ENCODE measurements around the gene GOLM1. TPM values are rescaled to one million over a fixed set of nuclear protein-coding genes. Genes with fewer than 3 reads are reported as not detected.

Gene GOLM1
- total and polyA plus RNA-seq, 2 of the 4 experiments (the other 2 are of a cell fraction): 54.8 to 59.2 TPM

GRCh38 chr9:86064220-86064619, 35.1 kb downstream of the GOLM1 start:
- Histone ChIP-seq H3K4ac (ENCODE audit: low read depth, low read length) (no peak overlapping the region), H3K9me3 (ENCODE audit: control insufficient read depth, insufficient read depth, low read length) (no peaks in the 10 kb centered on the region), H2AFZ (replicated peaks; ENCODE audit: low read length, poor library complexity) (no peak overlapping the region), H2AK5ac (ENCODE audit: low read depth, low read length) (no peak overlapping the region), H3K23ac (ENCODE audit: low read depth, low read length) (no peak overlapping the region), H2AK9ac (replicated peaks; ENCODE audit: low read depth, low read length, poor library complexity) (no peak overlapping the region), H3K18ac (ENCODE audit: low read depth, low read length) (no peak overlapping the region), H3K79me1 (ENCODE audit: low read depth in 1 of 2, low read length in 2 of 2) (no peaks in the 10 kb centered on the region; a peak in 2 of 4 replicates), H3K14ac (replicated peaks; ENCODE audit: low read depth, low read length) (no peak overlapping the region), H4K8ac (ENCODE audit: low read depth in 2 of 2, low read length in 2 of 2) (no peak overlapping the region), H4K5ac (ENCODE audit: low read depth, low read length) (no peak overlapping the region), H3K9me1 (ENCODE audit: insufficient read depth, low read length) (peaks cover 6% of the 10 kb centered on the region; the same call in 1 of the 2 replicates), H2BK120ac (ENCODE audit: low read depth, low read length) (no peak overlapping the region), H3K4me3 (ENCODE audit: insufficient read depth, low read depth, low read length) (no peak overlapping the region), H2BK20ac (ENCODE audit: low read depth, low read length) (no peak overlapping the region), H3K27me3 (ENCODE audit: control insufficient read depth, insufficient read depth, low read length) (no peaks in the 10 kb centered on the region), H3K36me3 (ENCODE audit: control insufficient read depth, insufficient read depth, low read length) (peaks cover 3% of the 10 kb centered on the region; the same call in 1 of the 2 replicates), H3K4me1 (ENCODE audit: control insufficient read depth, insufficient read depth, low read length) (no peaks in the 10 kb centered on the region), H3K27ac (ENCODE audit: insufficient read depth, low read length) (no peak overlapping the region), H3K9ac (ENCODE audit: low read depth, low read length) (no peak overlapping the region), H3K56ac (ENCODE audit: extremely low read depth, insufficient read depth, low read length) (no peak overlapping the region), H2BK15ac (ENCODE audit: low read depth, low read length) (no peak overlapping the region), H4K20me1 (ENCODE audit: insufficient read depth, low read length) (no peaks in the 10 kb centered on the region; the same call in 1 of the 2 replicates), H2BK5ac (ENCODE audit: low read depth, low read length, poor library complexity, severe bottlenecking) (no peak overlapping the region), H3K4me2 (ENCODE audit: low read depth, low read length) (no peak overlapping the region), H4K91ac (ENCODE audit: insufficient read depth, low read depth, low read length) (no peak overlapping the region)
- in situ Hi-C loops (cut with MboI; ENCODE audit: low sequenced_read_pairs) (no loop called here), dilution Hi-C loops (cut with HindIII; ENCODE audit: low sequenced_read_pairs, unreplicated experiment) (no loop called here), intact Hi-C loops (cut with micrococcal nuclease) (no loop called here)
- DNase-seq: no peak
- ChIA-PET CTCF (no interaction called here), POLR2A (ENCODE audit: unreplicated experiment) (no interaction called here)
- no peak for TF ChIP-seq NFE2L2 (IDR thresholded peaks at IDR 0.05; ENCODE audit: low read depth, low read length)
- TF ChIP-seq CTCF (conservative IDR thresholded peaks at IDR 0.05; ENCODE audit: low read depth, low read length): no peak
- TF ChIP-seq POLR2A (IDR thresholded peaks at IDR 0.05; ENCODE audit: low read depth, low read length): no peak
- no peak for TF ChIP-seq ELK1 (IDR thresholded peaks at IDR 0.05; ENCODE audit: borderline replicate concordance, low read depth, low read length)
- no peak for TF ChIP-seq MAZ (IDR thresholded peaks at IDR 0.05; ENCODE audit: borderline replicate concordance, low read depth, low read length)
- no peak for TF ChIP-seq BHLHE40 (IDR thresholded peaks at IDR 0.05; ENCODE audit: low read depth, low read length)
- TF ChIP-seq RAD21 (IDR thresholded peaks at IDR 0.05; ENCODE audit: low read length): no peak
- no peak for TF ChIP-seq RFX5 (IDR thresholded peaks at IDR 0.05; ENCODE audit: low read depth, low read length)
- no peak for TF ChIP-seq USF2 (IDR thresholded peaks at IDR 0.05; ENCODE audit: low read depth, low read length)
- no peak for TF ChIP-seq CHD1 (IDR thresholded peaks at IDR 0.05; ENCODE audit: low read depth, low read length)
- no peak for TF ChIP-seq RCOR1 (IDR thresholded peaks at IDR 0.05; ENCODE audit: insufficient replicate concordance, low read length)
- TF ChIP-seq MAFK (IDR thresholded peaks at IDR 0.05; ENCODE audit: low read depth, low read length): no peak
- no peak for TF ChIP-seq MXI1 (IDR thresholded peaks at IDR 0.05; ENCODE audit: borderline replicate concordance, low read depth, low read length)
- TF ChIP-seq CEBPB (IDR thresholded peaks at IDR 0.05; ENCODE audit: low read depth, low read length): no peak
- TF ChIP-seq SMC3 (IDR thresholded peaks at IDR 0.05; ENCODE audit: low read depth, low read length): no peak
- TF ChIP-seq FOS (IDR thresholded peaks at IDR 0.05; ENCODE audit: low read depth, low read length): no peak
- no peak for ATAC-seq (ENCODE audit: low read depth)
- WGBS, 2 experiments (ENCODE audit: extremely low coverage in 2 of 2, insufficient read length in 1 of 2): 100% methylated on average over 2 of the region's 2 CpGs; no CpG with 5 or more reads in 1 of the 2 experiments
- no TSS peak for BruUV-seq (replicated peaks)

All from IMR-90 (cell line).